Esophagus squamous epithelium (tissue), 4 donors: ENCODE results near the gene GLIS1.

Source experiments
- POLR2A ChIP-seq, 4 donors: fragments of 450-650 bp; IDR thresholded peaks; one replicate each; pipeline ENCODE4 v1.6.1; 2017; ENCODE audit warnings: antibody characterized with exemption in 4 of 4, mild to moderate bottlenecking in 4 of 4, moderate library complexity in 3 of 4
- TF ChIP-seq, protein P1 (sequence below), 6 experiments: fragments of 450-650 bp in 4 of 6; fragments of 200-600 bp in 2 of 6; sonication (generic) in 2 of 6; IDR thresholded peaks; one replicate each; pipeline ENCODE4 v1.5.1; 2016 to 2019; ENCODE audit warnings: antibody characterized with exemption in 6 of 6, mild to moderate bottlenecking in 4 of 6, moderate library complexity in 4 of 6

DNA sequence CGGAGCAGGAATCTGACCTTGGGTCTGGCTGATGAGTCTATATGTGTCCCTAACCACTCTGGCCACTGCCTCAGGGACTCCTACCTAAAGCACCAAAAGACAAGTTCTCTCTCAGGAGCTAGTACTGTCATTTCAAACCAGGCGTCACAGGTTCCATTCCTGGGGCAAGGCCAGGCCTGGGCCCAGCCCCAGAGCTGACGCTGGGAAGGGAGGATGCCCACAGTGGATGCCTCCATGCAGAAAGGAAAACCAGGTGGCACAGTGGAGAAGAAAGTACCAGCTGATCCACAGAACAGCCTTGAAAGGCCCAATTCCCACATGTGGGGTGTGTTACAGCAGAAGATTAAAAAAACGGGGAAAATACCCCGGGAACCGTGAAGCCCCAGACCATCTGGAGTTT, 202.4 kb downstream of the GLIS1 start:
- TF ChIP-seq, protein P1, sequence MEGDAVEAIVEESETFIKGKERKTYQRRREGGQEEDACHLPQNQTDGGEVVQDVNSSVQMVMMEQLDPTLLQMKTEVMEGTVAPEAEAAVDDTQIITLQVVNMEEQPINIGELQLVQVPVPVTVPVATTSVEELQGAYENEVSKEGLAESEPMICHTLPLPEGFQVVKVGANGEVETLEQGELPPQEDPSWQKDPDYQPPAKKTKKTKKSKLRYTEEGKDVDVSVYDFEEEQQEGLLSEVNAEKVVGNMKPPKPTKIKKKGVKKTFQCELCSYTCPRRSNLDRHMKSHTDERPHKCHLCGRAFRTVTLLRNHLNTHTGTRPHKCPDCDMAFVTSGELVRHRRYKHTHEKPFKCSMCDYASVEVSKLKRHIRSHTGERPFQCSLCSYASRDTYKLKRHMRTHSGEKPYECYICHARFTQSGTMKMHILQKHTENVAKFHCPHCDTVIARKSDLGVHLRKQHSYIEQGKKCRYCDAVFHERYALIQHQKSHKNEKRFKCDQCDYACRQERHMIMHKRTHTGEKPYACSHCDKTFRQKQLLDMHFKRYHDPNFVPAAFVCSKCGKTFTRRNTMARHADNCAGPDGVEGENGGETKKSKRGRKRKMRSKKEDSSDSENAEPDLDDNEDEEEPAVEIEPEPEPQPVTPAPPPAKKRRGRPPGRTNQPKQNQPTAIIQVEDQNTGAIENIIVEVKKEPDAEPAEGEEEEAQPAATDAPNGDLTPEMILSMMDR (IDR thresholded peaks at IDR 0.05), result no peak
- no peak for TF ChIP-seq POLR2A (IDR thresholded peaks at IDR 0.05)
